HepG2 (cell line): ENCODE results near the gene PXDC1. TPM values are rescaled to one million over a fixed set of nuclear protein-coding genes. Genes with fewer than 3 reads are reported as not detected.
A peak's percentile ranks its signal among the peaks of the same experiment; 100 is the strongest.

ENCODE experiments used
- FIP1L1 ChIP-seq: fragments of 200-400 bp; formaldehyde crosslinking; IDR thresholded peaks from 2 replicates; pipeline ENCODE4 v1.6.1; 2018; ENCODE audit warnings: low read depth, mild to moderate bottlenecking, low read length, moderate library complexity, borderline replicate concordance; ENCODE audit not compliant: insufficient read depth
- PAXIP1 ChIP-seq: sonication (generic); formaldehyde crosslinking; conservative IDR thresholded peaks from 2 replicates; pipeline ENCODE4 v1.4.0; 2020; ENCODE audit warnings: mild to moderate bottlenecking, missing genetic modification reagents, moderate library complexity
- POLR2A ChIP-seq, 2 experiments: IDR thresholded peaks; 2 replicates each; pipeline ENCODE4 v1.6.1; 2011; ENCODE audit warnings: low read depth in 2 of 2, low read length in 2 of 2, mild to moderate bottlenecking in 1 of 2, moderate library complexity in 1 of 2; ENCODE audit not compliant: insufficient read depth in 1 of 2
- THYN1 ChIP-seq: sonication (generic); formaldehyde crosslinking; IDR thresholded peaks from 2 replicates; pipeline ENCODE4 v1.8.1; 2023; ENCODE audit warnings: low read depth, mild to moderate bottlenecking, moderate library complexity, missing genetic modification reagents, borderline replicate concordance
- ZNF224 ChIP-seq: sonication (generic); formaldehyde crosslinking; IDR thresholded peaks from 2 replicates; pipeline ENCODE4 v1.5.0; 2020; ENCODE audit warnings: mild to moderate bottlenecking, missing genetic modification reagents
- ZNF292 ChIP-seq: sonication (generic); formaldehyde crosslinking; IDR thresholded peaks from 2 replicates; pipeline ENCODE4 v1.8.1; 2022; ENCODE audit warnings: mild to moderate bottlenecking, low read depth, missing genetic modification reagents, borderline replicate concordance
- ZNF580 ChIP-seq: IDR thresholded peaks from 2 replicates; pipeline ENCODE4 v1.6.1; 2016; ENCODE audit warnings: low read depth, borderline replicate concordance
- ZNF749 ChIP-seq: sonication (generic); formaldehyde crosslinking; IDR thresholded peaks from 2 replicates; pipeline ENCODE4 v1.8.0; 2022; ENCODE audit warnings: mild to moderate bottlenecking, missing genetic modification reagents, moderate library complexity, borderline replicate concordance
- ZNF761 ChIP-seq: sonication (generic); formaldehyde crosslinking; conservative IDR thresholded peaks from 2 replicates; pipeline ENCODE4 v1.4.0; 2020; ENCODE audit warnings: mild to moderate bottlenecking, missing genetic modification reagents
- ZNF780A ChIP-seq: sonication (generic); formaldehyde crosslinking; IDR thresholded peaks from 2 replicates; pipeline ENCODE4 v1.8.0; 2022; ENCODE audit warnings: mild to moderate bottlenecking, missing genetic modification reagents, moderate library complexity
- polyA plus RNA-seq, 8 experiments: library from polyadenylated mRNA; depleted of rRNA in 3 of 8; stranded (reverse) in 7 of 8; unstranded in 1 of 8; fragments of >200 nt; fragmentation: Illumina TruSeq in 4 of 8; extraction: Trizol in 4 of 8; gene quantifications; 2 replicates each; pipeline versions ENCODE4 v1.2.1 to v1.2.3, GENCODE V29; 2011 to 2016; ENCODE audit warnings: low read depth in 4 of 8, missing spikeins in 1 of 8, mixed read lengths in 1 of 8; ENCODE audit not compliant: insufficient read depth in 1 of 8
- total RNA-seq, 5 experiments: library from RNA; depleted of rRNA; stranded (reverse); fragments of >200 nt; fragmentation: Illumina TruSeq; extraction: Trizol; gene quantifications; 2 replicates each; pipeline ENCODE4 v1.2.3, GENCODE V29; 2016; ENCODE audit warnings: low read depth in 1 of 5

Gene PXDC1
- total and polyA plus RNA-seq, 2 of the 13 experiments (the other 11 are each of a cell fraction or from before 2014, with no cell fraction given) = 32.4 to 34.7 TPM

GRCh38 chr6:3758842-3759144, 7.3 kb upstream of the PXDC1 start (continued):
- TF ChIP-seq PAXIP1 (CRISPR knock-in tag) (no peak), THYN1 (CRISPR knock-in tag) (no peak), FIP1L1 (no peak), ZNF761 (no peak), ZNF224 (CRISPR knock-in tag) (0 out of 2 replicates have a peak, but pooled peaks have one; percentile 36), ZNF749 (CRISPR knock-in tag) (no peak), POLR2A (IDR thresholded peaks at IDR 0.05; ENCODE audit: insufficient read depth in 1 of 2, low read depth in 2 of 2, low read length in 2 of 2) (peak in 1 of 2 experiments; percentile 50; a peak in 2 of 4 replicates), ZNF780A (no peak), ZNF292 (CRISPR knock-in tag) (peak; percentile 21; the same call in 1 of the 2 replicates), ZNF580 (CRISPR knock-in tag) (no peak)
